NB4 (cell line): ENCODE results near the gene CACNA2D3.

Experiments
- DNase-seq: peaks from one replicate; pipeline ENCODE4 v3.0.0; 2010; ENCODE audit warnings: low read depth
- H3K4me3 ChIP-seq: one replicate; pipeline ENCODE4 v1.5.1; 2011; ENCODE audit warnings: mild to moderate bottlenecking, low read depth, low read length, moderate library complexity
- CTCF ChIP-seq: IDR thresholded peaks from one replicate; pipeline ENCODE4 v1.5.1; 2012; ENCODE audit warnings: low read depth, low read length
- MYC ChIP-seq: IDR thresholded peaks from 2 replicates; pipeline ENCODE4 v1.6.1; 2011; ENCODE audit warnings: low read depth, low read length
- POLR2A ChIP-seq: IDR thresholded peaks from 2 replicates; pipeline ENCODE4 v1.6.1; 2011; ENCODE audit warnings: mild to moderate bottlenecking; ENCODE audit not compliant: insufficient read length; ENCODE audit errors: extremely low read depth
- TF ChIP-seq, protein P1 (sequence below): IDR thresholded peaks from 2 replicates; pipeline ENCODE4 v1.6.1; 2011; ENCODE audit warnings: low read depth, low read length

Gene CACNA2D3

GRCh38 chr3:54994111-54994513, 871.8 kb downstream of the CACNA2D3 start:
- no peak overlapping the region for H3K4me3 ChIP-seq
- no peak for DNase-seq
- TF ChIP-seq MYC (no peak), CTCF (no peak)
- TF ChIP-seq, protein P1, sequence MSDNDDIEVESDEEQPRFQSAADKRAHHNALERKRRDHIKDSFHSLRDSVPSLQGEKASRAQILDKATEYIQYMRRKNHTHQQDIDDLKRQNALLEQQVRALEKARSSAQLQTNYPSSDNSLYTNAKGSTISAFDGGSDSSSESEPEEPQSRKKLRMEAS, result no peak

DNA sequence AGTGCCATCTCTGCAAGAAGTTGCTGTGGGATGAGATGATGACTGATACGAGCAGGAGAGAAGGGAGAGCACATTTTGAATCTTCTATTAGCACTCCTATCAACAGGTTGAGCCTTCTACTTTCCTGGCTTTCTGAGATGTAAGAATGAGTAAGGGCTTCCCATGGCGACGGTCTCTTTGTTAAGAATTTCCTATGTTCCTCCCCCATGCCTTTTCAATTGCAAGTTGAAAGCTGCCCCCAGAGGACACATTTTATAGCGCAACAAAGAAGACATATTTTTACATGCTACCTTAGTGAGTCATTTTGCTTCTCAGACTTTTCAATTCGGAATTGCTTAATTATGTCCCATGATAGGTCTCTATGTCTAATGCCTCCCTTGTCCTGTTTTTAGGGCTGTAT, 876.8 kb downstream of the CACNA2D3 start:
- peak; percentile 59 for DNase-seq
- peak; percentile 42 for TF ChIP-seq CTCF
- TF ChIP-seq, protein P1, result no peak
- no peak overlapping the region for H3K4me3 ChIP-seq

- DNase-seq, result no peak
- no peak for TF ChIP-seq MYC
- no peak for TF ChIP-seq CTCF
- TF ChIP-seq, protein P1, result no peak
- no peak for TF ChIP-seq POLR2A
- H3K4me3 ChIP-seq, result no peak overlapping the region
Observed at GRCh38 chr3:54999811-55000210, 877.5 kb downstream of the CACNA2D3 start.

GRCh38 chr3:55000546-55000945, 878.2 kb downstream of the CACNA2D3 start:
- DNase-seq, result no peak
- TF ChIP-seq, protein P1, result no peak
- no peak for TF ChIP-seq POLR2A
- no peak for TF ChIP-seq CTCF
- TF ChIP-seq MYC, result no peak
- no peak overlapping the region for H3K4me3 ChIP-seq

GRCh38 chr3:55000953-55001352, 878.6 kb downstream of the CACNA2D3 start:
- DNase-seq, result no peak
- no peak for TF ChIP-seq MYC
- TF ChIP-seq, protein P1, result no peak
- no peak for TF ChIP-seq CTCF
- TF ChIP-seq POLR2A, result no peak
- no peak overlapping the region for H3K4me3 ChIP-seq

DNA sequence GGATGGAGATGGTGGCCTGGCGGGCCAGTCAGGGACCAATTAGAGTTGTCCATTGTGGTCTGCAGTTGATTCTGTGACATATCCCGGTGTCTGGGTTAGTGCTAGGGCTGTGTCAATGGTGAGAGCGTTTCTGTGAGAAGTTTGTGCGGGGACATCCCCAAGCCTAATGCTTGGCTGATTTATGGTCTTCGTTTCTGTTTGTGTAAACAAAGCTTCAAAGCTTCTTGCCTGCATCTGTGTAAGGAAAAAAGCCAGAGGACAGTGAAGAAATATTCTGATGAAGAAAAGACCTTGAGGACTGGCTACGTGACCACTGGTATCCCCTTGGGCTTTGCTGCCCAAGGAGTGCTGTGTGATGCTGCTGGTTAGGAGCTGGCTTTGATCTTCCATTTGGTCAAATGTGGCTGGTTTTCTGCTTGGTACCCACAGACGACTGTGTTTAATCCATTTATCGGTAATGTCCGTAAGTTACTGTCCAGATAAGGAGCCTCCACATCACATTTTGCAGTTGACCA, 880.1 kb downstream of the CACNA2D3 start:
- TF ChIP-seq CTCF, result no peak
- no peak for TF ChIP-seq MYC
- no peak for TF ChIP-seq POLR2A
- TF ChIP-seq, protein P1, result no peak

More for the DNA sequence above, 880.1 kb downstream of the CACNA2D3 start:
- no peak for DNase-seq
- H3K4me3 ChIP-seq, result no peak overlapping the region
